Measurements from ENCODE around the gene LCN10. TPM values are rescaled to one million over a fixed set of nuclear protein-coding genes. Genes with fewer than 3 reads are reported as not detected.

Gene LCN10
- total and polyA plus RNA-seq, 10 of the 15 experiments (the other 5 are each of a cell fraction or from before 2014, with no cell fraction given) = 0.06 to 1.3 (median 0.21) TPM; not detected in 1

GRCh38 chr9:136750526-136750925, 7.8 kb upstream of the LCN10 start:
- ATAC-seq (peak; percentile 60), DNase-seq (ENCODE audit: low read depth, low spot score) (no peak), FAIRE-seq (peak; percentile 52)
- BruUV-seq (replicated peaks) = no TSS peak
- RAD21 ChIA-PET (ENCODE audit: unreplicated experiment) = no interaction called here
- H3K27me3 ChIP-seq (replicated peaks in 1 of 2; ENCODE audit: control insufficient read depth in 2 of 2, insufficient read depth in 2 of 2, low read length in 1 of 2) = peaks cover 0 to 2% of the 10 kb centered on the region in 2 experiments; a peak in 1 of 4 replicates
- no peaks in the 10 kb centered on the region for H3K79me2 ChIP-seq (ENCODE audit: control insufficient read depth, insufficient read depth, low read length)
- POLR2A ChIA-PET = no interaction called here
- intact Hi-C loops (cut with micrococcal nuclease; ENCODE audit: unreplicated experiment) = no loop called here
- in situ Hi-C loops (cut with MboI) = no loop called here
- CTCF ChIA-PET = interaction anchor here (0.8 to 1.1 kb wide), 2 partner anchors 9 to 16 kb away, joined by 3 to 7 read pairs; no protein-coding TSS in a partner anchor
- H4K20me1 ChIP-seq (ENCODE audit: control insufficient read depth, insufficient read depth) = no peaks in the 10 kb centered on the region
- SMC1A ChIA-PET (ENCODE audit: uncharacterized antibody, unreplicated experiment) = interaction anchor here (1.1 kb wide), 1 partner anchor 15 kb away, joined by 3 read pairs; no protein-coding TSS in a partner anchor
- WGBS (ENCODE audit: insufficient coverage, insufficient replicate concordance, low lambda C conversion rate, missing lambda C conversion rate) = 0% methylated on average over 2 of the region's 2 CpGs
- H2AFZ ChIP-seq (ENCODE audit: control insufficient read depth, low read depth, low read length) = no peak overlapping the region
- peaks cover 25% of the 10 kb centered on the region for H3K9me3 ChIP-seq (replicated peaks; ENCODE audit: control insufficient read depth, insufficient read depth, low read length)
- no peak overlapping the region for H3K4me3 ChIP-seq
- TF ChIP-seq IKZF2 (IDR thresholded peaks at IDR 0.05) (peak; percentile 19 to 41; a peak in 1 of 4 replicates), SMC3 (IDR thresholded peaks at IDR 0.05; ENCODE audit: borderline replicate concordance, low read length) (no peak), CHD2 (IDR thresholded peaks at IDR 0.05; ENCODE audit: borderline replicate concordance, low read depth, low read length) (no peak), RAD21 (IDR thresholded peaks at IDR 0.05; ENCODE audit: insufficient read depth, low read depth, low read length) (no peak), BCL11A (IDR thresholded peaks at IDR 0.05; ENCODE audit: low read depth, low read length) (0 out of 2 replicates have a peak, but pooled peaks have one; percentile 20), POLR2AphosphoS2 (IDR thresholded peaks at IDR 0.05; ENCODE audit: low read depth, low read length) (no peak), RCOR1 (conservative IDR thresholded peaks at IDR 0.05; ENCODE audit: low read depth, low read length) (no peak), JUNB (IDR thresholded peaks at IDR 0.05) (peak; percentile 58), GATAD2B (conservative IDR thresholded peaks at IDR 0.05; ENCODE audit: low read depth) (no peak), FOXM1 (IDR thresholded peaks at IDR 0.05; ENCODE audit: low read depth, low read length) (no peak), USF1 (IDR thresholded peaks at IDR 0.05; ENCODE audit: borderline replicate concordance, extremely low read length, insufficient read depth, low read depth, low read length) (no peak), CHD1 (IDR thresholded peaks at IDR 0.05; ENCODE audit: low read depth, low read length) (no peak), ZBED1 (IDR thresholded peaks at IDR 0.05; ENCODE audit: borderline replicate concordance) (no peak), RUNX3 (IDR thresholded peaks at IDR 0.05; ENCODE audit: low read length) (peak; percentile 67), IRF4 (IDR thresholded peaks at IDR 0.05; ENCODE audit: low read depth, low read length) (0 out of 2 replicates have a peak, but pooled peaks have one; percentile 39), MEF2B (IDR thresholded peaks at IDR 0.05; ENCODE audit: partially characterized antibody, poor library complexity, severe bottlenecking) (no peak), CTCF (IDR thresholded peaks at IDR 0.05 in 2 of 3, conservative IDR thresholded peaks at IDR 0.05 in 1 of 3; ENCODE audit: control insufficient read depth in 2 of 3, extremely low read depth in 1 of 3, insufficient read depth in 1 of 3, low read depth in 3 of 3, low read length in 3 of 3) (no peak)
- TF ChIP-seq, protein P1, sequence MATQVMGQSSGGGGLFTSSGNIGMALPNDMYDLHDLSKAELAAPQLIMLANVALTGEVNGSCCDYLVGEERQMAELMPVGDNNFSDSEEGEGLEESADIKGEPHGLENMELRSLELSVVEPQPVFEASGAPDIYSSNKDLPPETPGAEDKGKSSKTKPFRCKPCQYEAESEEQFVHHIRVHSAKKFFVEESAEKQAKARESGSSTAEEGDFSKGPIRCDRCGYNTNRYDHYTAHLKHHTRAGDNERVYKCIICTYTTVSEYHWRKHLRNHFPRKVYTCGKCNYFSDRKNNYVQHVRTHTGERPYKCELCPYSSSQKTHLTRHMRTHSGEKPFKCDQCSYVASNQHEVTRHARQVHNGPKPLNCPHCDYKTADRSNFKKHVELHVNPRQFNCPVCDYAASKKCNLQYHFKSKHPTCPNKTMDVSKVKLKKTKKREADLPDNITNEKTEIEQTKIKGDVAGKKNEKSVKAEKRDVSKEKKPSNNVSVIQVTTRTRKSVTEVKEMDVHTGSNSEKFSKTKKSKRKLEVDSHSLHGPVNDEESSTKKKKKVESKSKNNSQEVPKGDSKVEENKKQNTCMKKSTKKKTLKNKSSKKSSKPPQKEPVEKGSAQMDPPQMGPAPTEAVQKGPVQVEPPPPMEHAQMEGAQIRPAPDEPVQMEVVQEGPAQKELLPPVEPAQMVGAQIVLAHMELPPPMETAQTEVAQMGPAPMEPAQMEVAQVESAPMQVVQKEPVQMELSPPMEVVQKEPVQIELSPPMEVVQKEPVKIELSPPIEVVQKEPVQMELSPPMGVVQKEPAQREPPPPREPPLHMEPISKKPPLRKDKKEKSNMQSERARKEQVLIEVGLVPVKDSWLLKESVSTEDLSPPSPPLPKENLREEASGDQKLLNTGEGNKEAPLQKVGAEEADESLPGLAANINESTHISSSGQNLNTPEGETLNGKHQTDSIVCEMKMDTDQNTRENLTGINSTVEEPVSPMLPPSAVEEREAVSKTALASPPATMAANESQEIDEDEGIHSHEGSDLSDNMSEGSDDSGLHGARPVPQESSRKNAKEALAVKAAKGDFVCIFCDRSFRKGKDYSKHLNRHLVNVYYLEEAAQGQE (IDR thresholded peaks at IDR 0.05; ENCODE audit: low read depth, low read length) = no peak
- H3K27ac ChIP-seq (ENCODE audit: control insufficient read depth, insufficient read depth) = no peak overlapping the region
- no peak overlapping the region for H3K9ac ChIP-seq (ENCODE audit: control insufficient read depth, insufficient read depth, low read length)
- no peaks in the 10 kb centered on the region for H3K4me1 ChIP-seq (ENCODE audit: control insufficient read depth, insufficient read depth, low read length)
- no peaks in the 10 kb centered on the region for H3K36me3 ChIP-seq (ENCODE audit: control insufficient read depth in 2 of 2, insufficient read depth in 2 of 2, low read length in 1 of 2)
- H3K4me2 ChIP-seq (ENCODE audit: control insufficient read depth, insufficient read depth) = no peak overlapping the region

Data from GM12878 (cell line).